Measurements from ENCODE around the gene ZNF76. TPM values are rescaled to one million over a fixed set of nuclear protein-coding genes. Genes with fewer than 3 reads are reported as not detected.

ZNF76 gene
- total RNA-seq, 1 donor from 2014 or later, result 20.3 TPM

- Mint-ChIP-seq H3K36me3 (ENCODE audit: low read depth) (no peaks in the 10 kb centered on the region), H3K4me3 (ENCODE audit: unreplicated experiment) (peak overlapping the region; percentile 95), H3K27me3 (ENCODE audit: low read depth) (no peaks in the 10 kb centered on the region), H3K9me3 (ENCODE audit: low read depth) (no peaks in the 10 kb centered on the region), H3K27ac (ENCODE audit: unreplicated experiment) (peak overlapping the region; percentile 97), H3K4me1 (ENCODE audit: low read depth) (peaks cover 32% of the 10 kb centered on the region)
- TF ChIP-seq CTCF (IDR thresholded peaks at IDR 0.05), result peak; percentile 53
- DNase-seq (ENCODE audit: low spot score), result no peak
Measured at GRCh38 chr6:35258858-35259193, 709 bp upstream of the ZNF76 start.

DNA sequence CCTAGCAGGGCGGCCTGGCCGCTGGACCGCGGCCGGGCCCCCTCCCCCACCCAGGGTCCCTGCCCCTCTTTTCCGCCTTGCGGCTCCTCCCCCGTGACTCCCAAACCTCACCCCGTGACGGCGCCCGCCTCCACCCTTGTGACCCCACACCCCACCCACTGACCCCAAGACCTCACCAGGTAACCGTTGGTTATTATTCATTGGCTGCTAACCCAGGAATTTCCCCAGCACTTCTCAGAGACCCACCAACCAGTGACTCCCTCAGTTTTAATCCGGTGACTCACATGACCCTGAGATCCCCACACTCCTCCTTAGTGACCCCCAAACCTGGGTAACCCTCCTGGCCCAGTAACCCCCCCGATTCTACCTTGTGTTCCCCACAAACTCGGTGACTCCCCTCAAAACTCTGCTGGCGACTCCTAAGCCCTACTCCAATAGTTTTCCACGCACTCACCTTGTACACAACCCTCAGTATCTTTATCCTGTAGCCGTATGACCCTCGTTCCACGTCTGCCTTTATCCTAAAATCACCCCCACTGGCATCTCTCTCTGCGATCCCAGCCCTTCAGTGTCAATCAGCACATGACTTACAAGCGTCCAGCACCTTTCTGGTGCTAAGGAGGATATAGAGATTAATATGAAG is 534 bp downstream of the ZNF76 start:
- Mint-ChIP-seq H3K27me3 (ENCODE audit: low read depth) (no peaks in the 10 kb centered on the region), H3K27ac (ENCODE audit: unreplicated experiment) (peak overlapping the region; percentile 67), H3K4me3 (ENCODE audit: unreplicated experiment) (peak overlapping the region; percentile 95), H3K4me1 (ENCODE audit: low read depth) (peaks cover 32% of the 10 kb centered on the region), H3K9me3 (ENCODE audit: low read depth) (no peaks in the 10 kb centered on the region), H3K36me3 (ENCODE audit: low read depth) (no peaks in the 10 kb centered on the region)
- DNase-seq (ENCODE audit: low spot score), result no peak
- TF ChIP-seq CTCF (IDR thresholded peaks at IDR 0.05), result no peak

DNA sequence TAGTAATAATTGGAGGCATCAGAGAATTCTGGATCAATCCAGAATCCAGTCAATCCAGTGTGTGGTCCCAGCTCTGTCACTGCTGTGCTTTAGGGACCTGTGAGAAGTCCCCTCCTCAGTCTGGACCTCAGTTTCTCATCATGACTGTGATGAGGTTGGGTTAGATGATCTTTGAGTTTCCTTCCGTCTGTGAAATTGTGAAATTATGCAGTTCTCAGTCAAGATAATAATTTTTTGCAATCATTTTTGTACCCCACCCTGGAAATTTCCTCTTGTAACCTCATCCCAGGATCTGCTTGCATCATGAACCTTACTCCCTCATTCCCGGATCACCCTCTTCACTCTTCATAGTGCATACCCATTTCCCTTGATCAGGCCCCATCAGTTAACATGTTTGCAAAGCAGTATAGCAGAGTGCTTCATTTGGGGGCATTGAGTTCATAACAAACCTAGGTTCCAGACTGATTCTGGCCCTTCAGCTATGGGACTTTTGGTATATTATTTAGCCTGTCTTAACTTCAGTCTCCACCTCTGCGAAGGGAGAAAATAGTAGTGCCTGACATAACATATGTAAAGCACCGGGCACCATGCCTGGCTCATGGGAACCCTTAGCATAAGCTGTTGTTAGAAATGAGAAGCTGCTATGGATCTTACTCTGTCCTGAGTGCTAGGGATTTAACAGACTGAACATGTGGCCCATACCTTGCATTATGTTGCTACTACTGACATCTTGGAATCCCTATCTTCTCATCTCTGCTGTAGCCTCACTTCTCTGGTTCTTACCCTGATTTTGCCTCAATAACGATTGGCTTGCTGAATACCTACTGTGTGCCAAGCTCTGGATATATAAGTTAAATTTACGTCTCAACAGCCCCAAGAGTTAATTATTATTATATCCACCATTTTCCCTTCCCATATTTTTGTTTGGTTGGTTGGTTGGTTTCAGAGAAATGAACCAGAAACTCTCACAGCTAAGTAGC is 1.3 kb downstream of the ZNF76 start:
- Mint-ChIP-seq H3K4me3 (ENCODE audit: unreplicated experiment) (peak overlapping the region; percentile 95), H3K27ac (ENCODE audit: unreplicated experiment) (peak overlapping the region; percentile 67), H3K9me3 (ENCODE audit: low read depth) (no peaks in the 10 kb centered on the region), H3K36me3 (ENCODE audit: low read depth) (no peaks in the 10 kb centered on the region), H3K4me1 (ENCODE audit: low read depth) (peaks cover 32% of the 10 kb centered on the region), H3K27me3 (ENCODE audit: low read depth) (no peaks in the 10 kb centered on the region)
- no peak for DNase-seq (ENCODE audit: low spot score)
- no peak for TF ChIP-seq CTCF (IDR thresholded peaks at IDR 0.05)

DNA sequence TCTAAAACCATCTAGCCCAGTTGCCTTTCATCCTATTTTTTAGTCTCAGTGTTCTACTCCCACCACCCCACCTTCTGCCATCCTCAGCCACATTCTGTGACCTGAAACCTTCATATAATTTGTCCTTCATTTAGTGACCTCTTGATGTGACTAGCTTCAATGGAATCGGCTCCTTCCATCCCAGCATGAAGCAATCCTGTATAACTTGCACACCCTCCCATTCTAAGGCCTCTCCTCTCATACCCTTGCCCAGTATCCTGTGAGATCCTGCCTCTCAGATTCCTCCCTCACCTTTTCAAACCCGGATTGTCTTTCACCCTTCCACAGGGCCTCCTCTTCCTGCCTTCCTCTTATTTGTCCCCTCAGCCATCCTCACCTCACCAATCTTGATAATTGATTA is 3.1 kb downstream of the ZNF76 start:
- Mint-ChIP-seq H3K36me3 (ENCODE audit: low read depth) (peaks cover 1% of the 10 kb centered on the region), H3K27ac (ENCODE audit: unreplicated experiment) (peak overlapping the region; percentile 27), H3K4me1 (ENCODE audit: low read depth) (peaks cover 29% of the 10 kb centered on the region), H3K4me3 (ENCODE audit: unreplicated experiment) (no peak overlapping the region), H3K27me3 (ENCODE audit: low read depth) (no peaks in the 10 kb centered on the region), H3K9me3 (ENCODE audit: low read depth) (no peaks in the 10 kb centered on the region)
- no peak for DNase-seq (ENCODE audit: low spot score)
- no peak for TF ChIP-seq CTCF (IDR thresholded peaks at IDR 0.05)

GRCh38 chr6:35264550-35265274 is 5.2 kb downstream of the ZNF76 start:
- H3K27ac Mint-ChIP-seq (ENCODE audit: unreplicated experiment), result no peak overlapping the region
- H3K27me3 Mint-ChIP-seq (ENCODE audit: low read depth), result no peaks in the 10 kb centered on the region
- no peak for DNase-seq (ENCODE audit: low spot score)
- peaks cover 20% of the 10 kb centered on the region for H3K4me1 Mint-ChIP-seq (ENCODE audit: low read depth)
- peaks cover 1% of the 10 kb centered on the region for H3K36me3 Mint-ChIP-seq (ENCODE audit: low read depth)
- TF ChIP-seq CTCF (IDR thresholded peaks at IDR 0.05), result no peak
- no peak overlapping the region for H3K4me3 Mint-ChIP-seq (ENCODE audit: unreplicated experiment)
- no peaks in the 10 kb centered on the region for H3K9me3 Mint-ChIP-seq (ENCODE audit: low read depth)
